Activated T-cell treated with anti-CD3 and anti-CD28 coated beads, Interleukin-2, amount 50 U/mL, for 72 hours (primary cell): Measurements from ENCODE around the gene OR5P2. TPM values are rescaled to one million over a fixed set of nuclear protein-coding genes. Genes with fewer than 3 reads are reported as not detected.
"Not testable (repeated sequence)": the region's sequence is repeated elsewhere in the genome, so short reads cannot be mapped to it uniquely, and the experiment has no call there.

Source experiments
- ATAC-seq, 2 donors: fragments of 150-1000 bp; cut with Tn5 transposase; replicated peaks in 1 of 2; 2 replicates each; pipeline ENCODE4 v1.10.0; 2021; ENCODE audit warnings: moderate library complexity in 2 of 2, mild to moderate bottlenecking in 1 of 2
- DNase-seq, 2 donors: peaks; one replicate each; pipeline ENCODE4 v3.0.0; 2021 to 2022; ENCODE audit warnings: mixed read lengths in 1 of 2
- H3K27ac Mint-ChIP-seq: one replicate; pipeline ENCODE4 v1.8.0; 2022; ENCODE audit warnings: mild to moderate bottlenecking, moderate library complexity, mixed read lengths
- H3K27me3 Mint-ChIP-seq: one replicate; pipeline ENCODE4 v1.8.0; 2022; ENCODE audit warnings: low read depth, mixed read lengths
- H3K36me3 Mint-ChIP-seq, 2 donors: one replicate each; pipeline ENCODE4 v1.8.0; 2022; ENCODE audit warnings: mixed read lengths in 2 of 2, mild to moderate bottlenecking in 1 of 2; ENCODE audit not compliant: insufficient read depth in 2 of 2
- H3K4me1 Mint-ChIP-seq: one replicate; pipeline ENCODE4 v1.8.0; 2022; ENCODE audit warnings: low read depth, mixed read lengths
- H3K4me3 Mint-ChIP-seq, 2 donors: one replicate each; pipeline ENCODE4 v1.8.0; 2022; ENCODE audit warnings: mild to moderate bottlenecking in 2 of 2, mixed read lengths in 2 of 2, moderate library complexity in 2 of 2
- H3K9me3 Mint-ChIP-seq, 2 donors: one replicate each; pipeline ENCODE4 v1.8.0; 2022; ENCODE audit warnings: mixed read lengths in 2 of 2
- total RNA-seq, 2 donors: library from RNA; stranded (reverse); gene quantifications; one replicate each; pipeline ENCODE4 v1.2.3, GENCODE V29; 2022

Gene OR5P2
- total RNA-seq, 2 donors from 2014 or later, result not detected

GRCh38 chr11:7764301-7764700 is 32.4 kb downstream of the OR5P2 start:
- H3K27me3 Mint-ChIP-seq, H3K4me3 Mint-ChIP-seq, H3K27ac Mint-ChIP-seq, ATAC-seq, H3K4me1 Mint-ChIP-seq, DNase-seq, H3K36me3 Mint-ChIP-seq, H3K9me3 Mint-ChIP-seq: not testable (repeated sequence)

- no peaks in the 10 kb centered on the region for H3K36me3 Mint-ChIP-seq
- peaks cover 5% of the 10 kb centered on the region for H3K4me1 Mint-ChIP-seq
- no peak overlapping the region for H3K4me3 Mint-ChIP-seq
- H3K27ac Mint-ChIP-seq, result no peak overlapping the region
- DNase-seq (peak in 1 of 2 donors; percentile 2), ATAC-seq (peak in 1 of 2 donors; percentile 26)
- H3K27me3 Mint-ChIP-seq, result peaks cover 5% of the 10 kb centered on the region
- peaks cover 0 to 2% of the 10 kb centered on the region in 2 donors for H3K9me3 Mint-ChIP-seq
Measured at GRCh38 chr11:7759010-7759409, 37.7 kb downstream of the OR5P2 start.

- Mint-ChIP-seq H3K9me3 (no peaks in the 10 kb centered on the region), H3K4me1 (no peaks in the 10 kb centered on the region), H3K36me3 (no peaks in the 10 kb centered on the region), H3K27ac (no peak overlapping the region), H3K4me3 (no peak overlapping the region), H3K27me3 (no peaks in the 10 kb centered on the region)
- DNase-seq, result no peak
- no peak for ATAC-seq
Measured at GRCh38 chr11:7749456-7749855, 47.3 kb downstream of the OR5P2 start.

Other genes starting within 250 kb of the OR5P2 start
- 10 to 100 TPM; 12.8 to 14.8 TPM for gene CYB5R2, start 123.4 kb downstream of the OR5P2 start, total RNA-seq
- not detected for gene OVCH2, start 90.5 kb downstream of the OR5P2 start, total RNA-seq
- gene OR5P3, start 33.9 kb upstream of the OR5P2 start, total RNA-seq, result not detected
- gene OR10A6, start 134.3 kb upstream of the OR5P2 start, total RNA-seq, result not detected
- not detected for gene OR10A3, start 144.8 kb upstream of the OR5P2 start, total RNA-seq
- gene NLRP10, start 168.5 kb upstream of the OR5P2 start, total RNA-seq, result not detected
- gene EIF3F, start 190.4 kb upstream of the OR5P2 start, total RNA-seq, result 100 to 1,000 TPM; 287 to 325 TPM